GM19452 (cell line): ENCODE results near the gene LMAN1.
A peak's percentile ranks its signal among the peaks of the same experiment; 100 is the strongest.

Experiments used
- ATAC-seq: cut with Tn5 transposase; IDR thresholded peaks from one replicate; pipeline ENCODE4 v1.9.1; 2021; ENCODE audit not compliant: unreplicated experiment

The LMAN1 gene

GRCh38 chr18:59360381-59360780, 1.3 kb upstream of the LMAN1 start:
- ATAC-seq, result no peak

GRCh38 chr18:59359576-59359952, 499 bp upstream of the LMAN1 start:
- ATAC-seq, result peak; percentile 19

GRCh38 chr18:59358414-59358711, 702 bp downstream of the LMAN1 start:
- ATAC-seq, result no peak

GRCh38 chr18:59357928-59358327, 1.1 kb downstream of the LMAN1 start:
- no peak for ATAC-seq

- no peak for ATAC-seq
Observed at GRCh38 chr18:59354731-59355130, 4.3 kb downstream of the LMAN1 start.

- ATAC-seq, result no peak
Observed at GRCh38 chr18:59353079-59353680, 5.9 kb downstream of the LMAN1 start.

GRCh38 chr18:59352250-59352855, 6.7 kb downstream of the LMAN1 start:
- ATAC-seq, result no peak

GRCh38 chr18:59345556-59345955, 13.5 kb downstream of the LMAN1 start:
- no peak for ATAC-seq

- no peak for ATAC-seq
Observed at GRCh38 chr18:59344996-59345395, 14.1 kb downstream of the LMAN1 start.

GRCh38 chr18:59343926-59344325, 15.1 kb downstream of the LMAN1 start:
- no peak for ATAC-seq

- ATAC-seq, result no peak
Observed at GRCh38 chr18:59340817-59341216, 18.2 kb downstream of the LMAN1 start.

- no peak for ATAC-seq
Observed at GRCh38 chr18:59340312-59340711, 18.8 kb downstream of the LMAN1 start.

GRCh38 chr18:59332986-59333385, 26.1 kb downstream of the LMAN1 start:
- ATAC-seq, result no peak

- ATAC-seq, result no peak
Observed at GRCh38 chr18:59328683-59329082, 30.4 kb downstream of the LMAN1 start.

- no peak for ATAC-seq
Observed at GRCh38 chr18:59325965-59326364, 33.1 kb downstream of the LMAN1 start.

- no peak for ATAC-seq
Observed at GRCh38 chr18:59324623-59324971, 34.5 kb downstream of the LMAN1 start.

- no peak for ATAC-seq
Observed at GRCh38 chr18:59323931-59324622, 35.0 kb downstream of the LMAN1 start.

- no peak for ATAC-seq
Observed at GRCh38 chr18:59318460-59319050, 40.5 kb downstream of the LMAN1 start, which contains the start of gene CPLX4. TSS of gene CPLX4 (minus strand) at chr18:59318649. CDS start at chr18:59318462, 187 bp downstream.

- no peak for ATAC-seq
Observed at GRCh38 chr18:59311631-59312030, 47.4 kb downstream of the LMAN1 start.

- no peak for ATAC-seq
Observed at GRCh38 chr18:59308938-59309260, 50.2 kb downstream of the LMAN1 start.

- peak; percentile 89 for ATAC-seq
Observed at GRCh38 chr18:59308248-59308937, 50.7 kb downstream of the LMAN1 start.

GRCh38 chr18:59306640-59307039, 52.4 kb downstream of the LMAN1 start:
- no peak for ATAC-seq
